ENCODE results near the gene INPP5F.
"Not testable (repeated sequence)": the region's sequence is repeated elsewhere in the genome, so short reads cannot be mapped to it uniquely, and the experiment has no call there.

The INPP5F gene

GRCh38 chr10:119772334-119772733 is 46.5 kb downstream of the INPP5F start:
- no peak for DNase-seq

GRCh38 chr10:119773041-119773440 is 47.2 kb downstream of the INPP5F start:
- DNase-seq = not testable (repeated sequence)

GRCh38 chr10:119775529-119775928 is 49.7 kb downstream of the INPP5F start:
- no peak for DNase-seq

GRCh38 chr10:119776536-119776935 is 50.7 kb downstream of the INPP5F start:
- DNase-seq = no peak

GRCh38 chr10:119777686-119778085 is 51.8 kb downstream of the INPP5F start:
- DNase-seq = no peak

- DNase-seq = no peak
Observed at GRCh38 chr10:119778776-119779445, 53.1 kb downstream of the INPP5F start.

- no peak for DNase-seq
Observed at GRCh38 chr10:119780879-119781480, 55.1 kb downstream of the INPP5F start.

GRCh38 chr10:119781498-119781897 is 55.6 kb downstream of the INPP5F start:
- no peak for DNase-seq

GRCh38 chr10:119782981-119783664 is 57.3 kb downstream of the INPP5F start:
- no peak for DNase-seq

GRCh38 chr10:119783665-119784027 is 57.8 kb downstream of the INPP5F start:
- no peak for DNase-seq

- DNase-seq = no peak
Observed at GRCh38 chr10:119784340-119785067, 58.7 kb downstream of the INPP5F start.

GRCh38 chr10:119786117-119786769 is 60.4 kb downstream of the INPP5F start:
- peak in 2 of 58 donors; percentile 4 to 15 for DNase-seq

GRCh38 chr10:119795101-119795500 is 69.3 kb downstream of the INPP5F start:
- DNase-seq = not testable (repeated sequence)

- DNase-seq = no peak
Observed at GRCh38 chr10:119796039-119796438, 70.2 kb downstream of the INPP5F start.

GRCh38 chr10:119801176-119801575 is 75.3 kb downstream of the INPP5F start:
- no peak for DNase-seq

GRCh38 chr10:119801998-119802538 is 76.2 kb downstream of the INPP5F start:
- no peak for DNase-seq

GRCh38 chr10:119803264-119803663 is 77.4 kb downstream of the INPP5F start:
- DNase-seq = no peak

GRCh38 chr10:119805702-119806230 is 79.9 kb downstream of the INPP5F start:
- no peak for DNase-seq

- no peak for DNase-seq
Observed at GRCh38 chr10:119806334-119807130, 80.7 kb downstream of the INPP5F start.
